Lung microvascular endothelial cell (primary cell): Measurements from ENCODE around the gene LAMTOR1. TPM values are rescaled to one million over a fixed set of nuclear protein-coding genes. Genes with fewer than 3 reads are reported as not detected.
"Not testable (repeated sequence)": the region's sequence is repeated elsewhere in the genome, so short reads cannot be mapped to it uniquely, and the experiment has no call there.

Source experiments
- DNase-seq, 2 donors: peaks; one replicate each; pipeline versions ENCODE4 v3.0.0 to v3.0.0-alpha.2; 2010; ENCODE audit warnings: low read depth in 2 of 2
- total RNA-seq: library from RNA; depleted of rRNA; stranded (reverse); fragments of >200 nt; gene quantifications from 2 replicates; pipeline ENCODE4 v1.2.1, GENCODE V29; 2014

Gene LAMTOR1
- total RNA-seq, result 78.7 and 95.0 TPM in 2 replicates

DNA sequence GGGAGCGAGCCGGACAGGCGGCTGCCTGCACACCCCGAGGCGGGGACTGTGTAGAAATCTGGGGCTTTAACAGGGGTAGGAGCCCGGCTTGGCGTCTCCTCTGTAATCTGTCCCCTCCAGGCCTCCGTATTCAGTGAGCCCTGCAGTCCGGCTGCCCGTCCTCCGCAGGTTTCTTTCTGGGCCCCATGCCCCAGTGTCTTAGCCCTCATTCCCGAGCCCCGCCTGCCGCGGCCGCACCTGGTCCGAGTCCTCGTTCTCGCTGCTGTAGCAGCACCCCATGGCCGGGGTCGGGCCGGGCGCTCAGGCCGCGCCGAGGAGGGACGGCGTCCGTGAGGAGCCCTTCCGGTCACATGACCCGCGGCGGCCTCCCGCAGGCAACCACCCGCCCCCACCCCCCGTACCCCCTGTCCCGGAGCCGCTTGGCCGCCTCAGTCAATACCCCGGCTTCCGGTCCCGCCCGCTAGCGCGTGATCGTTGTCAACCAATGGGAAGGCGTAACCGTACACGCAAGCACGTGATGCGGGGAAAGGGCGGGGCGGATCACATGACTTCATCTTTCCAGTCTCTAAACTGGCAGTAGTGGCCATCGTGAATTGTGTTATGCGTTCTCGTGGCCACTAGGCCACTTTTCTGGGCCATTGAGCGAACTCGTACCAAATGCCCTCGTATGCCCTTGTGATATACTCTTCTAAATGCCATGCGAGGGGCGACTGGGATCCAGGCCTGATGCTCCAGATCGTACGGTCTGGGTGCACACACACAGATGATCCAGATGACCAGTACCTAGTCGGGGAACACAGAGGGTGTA is at the start of gene LAMTOR1:
Gene LAMTOR1 (minus strand): TSS at position 352 of the 808 bp plus-strand sequence. CDS start 73 bp downstream, at position 279.
- DNase-seq, result peak; percentile 99 to 100

DNA sequence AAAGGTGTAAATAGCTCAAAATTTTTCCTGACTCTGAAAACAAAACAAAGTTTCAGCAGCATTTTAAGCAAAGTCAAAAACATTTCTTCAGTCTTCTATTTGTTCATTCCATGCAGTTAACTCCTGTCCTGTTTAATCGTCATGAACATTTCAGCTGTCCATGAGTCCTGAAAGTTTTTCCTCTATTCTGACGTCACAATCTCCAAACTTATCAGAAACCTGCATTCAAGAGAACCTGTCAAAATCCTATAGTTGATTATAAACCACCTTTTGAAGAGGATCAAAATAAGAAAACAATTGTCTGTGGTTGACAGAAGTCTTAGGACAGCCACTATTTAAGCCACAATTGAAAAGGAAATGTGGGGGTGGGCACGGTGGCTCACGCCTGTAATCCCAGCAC is 47.8 kb upstream of the LAMTOR1 start:
- DNase-seq, result no peak

DNA sequence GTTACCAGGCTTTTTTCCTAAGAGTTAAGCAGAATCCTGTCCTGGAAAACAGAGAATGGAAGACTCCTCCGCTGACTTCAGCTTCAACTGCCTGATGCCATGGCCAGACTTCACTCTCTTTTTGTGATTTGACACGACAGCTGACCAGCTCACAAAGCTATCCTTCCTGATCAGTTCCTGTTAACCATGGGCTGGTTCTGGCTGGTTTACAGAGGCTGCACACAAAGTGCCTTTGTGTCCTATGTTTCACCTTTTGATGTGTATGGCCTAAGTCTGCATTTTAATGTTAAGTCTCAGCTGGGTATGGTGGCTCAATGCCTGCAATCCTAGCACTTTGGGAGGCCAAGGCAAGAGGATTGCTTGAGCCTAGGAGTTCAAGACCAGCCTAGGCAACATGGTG is 43.5 kb upstream of the LAMTOR1 start:
- DNase-seq, result no peak

DNA sequence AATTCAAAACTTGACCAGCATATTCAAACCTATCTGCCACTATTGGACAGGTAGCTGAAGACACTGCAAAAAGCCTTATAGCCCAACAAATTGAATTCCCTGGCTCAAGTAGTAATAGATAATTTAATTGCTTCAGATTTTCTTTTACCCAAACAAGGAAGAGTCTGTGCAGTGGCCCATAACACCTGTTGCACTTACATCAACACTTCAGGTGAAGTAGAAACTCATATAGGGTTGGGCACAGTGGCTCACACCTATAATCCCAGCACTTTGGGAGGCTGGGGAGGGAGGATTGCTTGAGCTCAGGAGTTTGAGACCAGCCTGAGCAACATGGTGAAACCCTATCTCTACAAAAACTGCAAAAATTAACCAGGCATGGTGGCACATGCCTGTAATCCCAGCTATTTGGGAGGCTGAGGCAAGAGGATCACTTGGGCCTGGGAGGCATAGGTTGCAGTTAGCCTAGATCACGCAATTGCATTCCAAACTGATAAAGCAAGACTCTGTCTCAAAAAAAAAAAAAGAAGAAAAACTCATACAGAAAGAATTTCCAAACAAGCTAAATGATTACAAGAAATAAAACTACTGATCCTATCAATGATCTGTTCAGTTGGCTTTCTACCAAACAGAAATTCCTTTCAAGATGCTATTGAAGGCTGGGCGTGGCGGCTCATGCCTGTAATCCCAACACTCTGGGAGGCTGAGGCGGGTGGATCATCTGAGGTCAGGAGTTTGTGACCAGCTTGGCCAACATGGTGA is 41.9 kb upstream of the LAMTOR1 start:
- no peak for DNase-seq

DNA sequence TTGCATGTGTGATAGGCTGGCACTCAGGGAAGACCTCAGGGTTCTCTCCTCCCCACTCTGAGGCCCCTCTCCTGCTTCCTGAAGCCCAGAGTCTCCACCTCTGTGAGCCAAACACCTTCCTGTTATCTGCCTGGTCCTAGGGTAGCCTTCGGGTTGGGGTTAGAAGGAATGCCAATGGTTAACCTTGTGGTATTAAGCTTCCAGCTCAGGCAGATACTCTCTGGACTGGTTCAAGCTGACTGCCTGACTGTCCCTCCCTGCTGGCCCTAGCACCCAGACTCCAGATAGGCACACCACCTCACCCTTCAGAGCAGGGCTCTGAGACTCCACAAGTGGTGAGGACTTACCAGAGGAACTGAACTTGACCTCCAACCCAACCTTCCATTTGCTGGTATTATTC is 39.4 kb upstream of the LAMTOR1 start:
- not testable (repeated sequence) for DNase-seq

DNA sequence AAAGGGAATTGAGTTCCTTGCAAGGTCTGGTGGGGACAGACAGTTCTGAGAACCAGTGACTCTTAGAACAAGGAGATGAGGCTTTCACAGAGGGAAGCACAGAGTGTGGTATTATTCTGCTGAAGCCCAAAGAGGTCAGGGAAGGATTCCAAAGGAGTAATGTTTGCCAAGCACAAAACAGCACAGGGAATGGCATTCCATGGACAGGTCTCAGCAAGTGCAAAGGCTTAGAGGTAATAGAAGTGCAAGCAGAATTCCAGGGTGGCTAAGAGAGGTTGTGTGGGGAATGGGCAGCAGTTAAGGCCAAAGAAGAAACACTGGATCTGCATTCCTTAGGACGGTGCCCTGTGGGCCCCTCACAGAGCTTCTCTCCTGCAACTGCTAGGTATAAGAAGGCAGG is 39.0 kb upstream of the LAMTOR1 start:
- DNase-seq, result not testable (repeated sequence)

DNA sequence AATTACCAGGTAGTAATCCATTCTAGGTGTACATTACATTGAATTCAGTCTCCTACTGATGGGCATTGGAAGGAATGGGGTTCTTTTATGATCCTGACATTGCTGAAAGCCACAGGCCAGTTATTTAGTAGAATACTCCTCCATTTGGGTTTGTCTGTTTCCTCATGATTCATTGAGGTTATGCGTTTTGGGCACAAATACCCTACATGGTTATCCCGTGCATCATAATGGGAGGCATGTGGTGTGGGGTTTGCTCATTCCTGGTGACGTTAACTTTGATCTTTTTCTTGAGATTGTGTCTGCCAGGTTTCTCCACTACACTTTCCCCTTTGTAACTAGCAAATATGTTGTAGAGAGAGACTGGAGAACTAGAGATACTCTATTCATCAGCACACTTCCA is 38.0 kb upstream of the LAMTOR1 start:
- peak in 1 of 2 donors; percentile 22 for DNase-seq

DNA sequence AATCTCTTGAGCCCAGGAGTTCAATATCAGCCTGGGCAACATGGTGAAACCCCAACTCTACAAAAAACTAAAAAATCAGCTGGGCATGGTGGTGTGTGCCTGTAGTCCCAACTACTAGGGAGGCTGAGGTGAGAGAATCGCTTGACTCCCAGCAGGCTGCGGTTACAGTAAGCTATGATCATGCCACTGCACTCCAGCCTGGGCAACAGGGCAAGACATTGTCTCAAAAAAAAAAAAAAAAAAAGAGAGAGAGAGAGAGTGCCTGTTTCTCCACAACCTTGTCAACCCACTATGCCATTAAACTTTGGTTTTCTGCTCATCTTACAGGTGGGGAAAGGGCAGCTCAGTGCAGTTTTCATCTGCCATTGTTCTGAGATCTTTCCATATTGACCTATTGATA is 37.6 kb upstream of the LAMTOR1 start:
- no peak for DNase-seq

DNA sequence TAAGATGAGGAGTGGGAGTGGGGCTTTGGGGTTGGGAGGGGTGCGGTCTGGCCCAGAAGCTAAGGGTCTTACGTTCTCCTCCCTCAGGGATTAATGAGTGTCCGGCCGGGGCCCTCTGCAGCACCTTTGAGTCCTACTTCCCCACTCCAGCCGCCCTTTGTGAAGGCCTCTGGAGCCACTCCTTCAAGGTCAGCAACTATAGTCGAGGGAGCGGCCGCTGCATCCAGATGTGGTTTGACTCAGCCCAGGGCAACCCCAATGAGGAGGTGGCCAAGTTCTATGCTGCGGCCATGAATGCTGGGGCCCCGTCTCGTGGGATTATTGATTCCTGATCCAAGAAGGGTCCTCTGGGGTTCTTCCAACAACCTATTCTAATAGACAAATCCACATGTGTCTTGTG is 36.4 kb upstream of the LAMTOR1 start:
- no peak for DNase-seq

DNA sequence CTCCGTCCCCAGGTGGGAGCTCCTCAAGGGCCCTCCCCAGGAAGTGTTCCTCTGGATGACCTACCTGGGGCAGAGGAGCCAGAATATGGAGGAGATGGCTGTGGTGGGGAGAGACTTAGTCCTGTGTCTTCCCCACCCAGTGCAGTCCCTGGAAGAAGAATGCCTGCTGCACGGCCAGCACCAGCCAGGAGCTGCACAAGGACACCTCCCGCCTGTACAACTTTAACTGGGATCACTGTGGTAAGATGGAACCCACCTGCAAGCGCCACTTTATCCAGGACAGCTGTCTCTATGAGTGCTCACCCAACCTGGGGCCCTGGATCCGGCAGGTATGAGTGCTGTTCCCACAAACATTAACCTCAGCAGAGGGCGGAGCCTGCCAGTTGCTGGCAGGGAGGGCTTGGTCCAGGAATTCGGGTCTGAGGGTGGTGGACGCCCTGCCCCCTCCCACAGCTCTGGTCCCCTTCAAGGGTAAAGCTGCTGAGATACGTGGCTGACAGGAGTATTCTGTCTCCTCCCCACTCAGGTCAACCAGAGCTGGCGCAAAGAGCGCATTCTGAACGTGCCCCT is 35.8 kb upstream of the LAMTOR1 start:
- no peak for DNase-seq

DNA sequence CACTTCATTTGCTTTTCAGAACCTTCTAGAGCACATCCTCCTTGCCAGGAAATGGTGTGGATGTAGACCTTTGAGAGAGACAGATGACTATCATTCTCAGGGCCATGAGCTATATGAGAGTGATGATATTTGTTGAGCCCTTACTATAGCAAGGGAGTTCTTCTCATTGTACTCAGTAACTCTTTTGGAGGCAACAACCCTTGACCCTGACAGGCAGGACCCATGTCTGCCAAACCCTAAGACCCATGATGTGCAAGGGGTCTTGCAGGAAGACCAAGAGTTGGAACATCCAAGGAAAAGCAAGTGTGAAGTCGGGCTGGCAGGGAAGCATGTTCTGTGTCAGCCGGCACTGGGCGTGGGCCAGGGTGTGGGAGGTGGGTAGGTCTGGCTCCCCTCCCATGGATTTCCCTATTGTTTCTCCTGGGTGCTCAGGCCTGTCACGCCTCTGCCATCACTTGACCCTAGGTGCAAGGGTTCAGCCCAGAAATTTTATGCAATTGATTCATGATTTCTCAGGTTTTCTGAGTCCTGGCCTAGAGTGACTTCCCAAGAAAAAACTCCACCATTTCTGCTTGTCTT is 33.7 kb upstream of the LAMTOR1 start:
- no peak for DNase-seq

DNA sequence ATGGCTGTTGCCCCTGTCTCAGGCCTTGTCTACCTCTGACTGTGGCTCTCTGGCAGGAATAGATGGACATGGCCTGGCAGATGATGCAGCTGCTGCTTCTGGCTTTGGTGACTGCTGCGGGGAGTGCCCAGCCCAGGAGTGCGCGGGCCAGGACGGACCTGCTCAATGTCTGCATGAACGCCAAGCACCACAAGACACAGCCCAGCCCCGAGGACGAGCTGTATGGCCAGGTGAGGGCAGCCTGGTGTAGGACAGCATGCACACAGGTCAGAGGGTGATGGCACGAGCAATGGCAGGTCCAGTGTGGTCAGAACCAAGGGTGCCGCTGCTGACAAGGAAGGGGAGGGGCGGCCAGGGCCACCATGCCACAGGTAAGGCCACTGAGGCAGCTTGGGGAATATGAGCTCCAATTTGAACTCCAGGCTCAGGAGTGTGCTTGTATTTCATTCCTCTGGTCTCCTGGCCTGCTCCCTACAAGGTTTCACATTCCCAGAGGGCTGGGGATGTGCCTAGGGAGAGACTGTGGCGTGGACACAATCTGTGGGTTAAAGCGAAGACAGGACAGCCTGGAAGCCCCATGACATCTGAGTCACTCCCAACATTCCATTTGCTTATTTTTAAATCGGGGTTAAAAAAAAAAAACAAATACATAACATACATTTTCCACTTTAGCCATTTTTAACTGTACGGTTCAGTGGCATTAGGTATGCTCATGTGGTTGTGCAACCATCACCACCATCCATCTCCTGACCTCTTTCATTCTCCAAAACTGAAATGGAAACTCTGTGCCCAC is 33.0 kb upstream of the LAMTOR1 start:
- DNase-seq, result no peak

DNA sequence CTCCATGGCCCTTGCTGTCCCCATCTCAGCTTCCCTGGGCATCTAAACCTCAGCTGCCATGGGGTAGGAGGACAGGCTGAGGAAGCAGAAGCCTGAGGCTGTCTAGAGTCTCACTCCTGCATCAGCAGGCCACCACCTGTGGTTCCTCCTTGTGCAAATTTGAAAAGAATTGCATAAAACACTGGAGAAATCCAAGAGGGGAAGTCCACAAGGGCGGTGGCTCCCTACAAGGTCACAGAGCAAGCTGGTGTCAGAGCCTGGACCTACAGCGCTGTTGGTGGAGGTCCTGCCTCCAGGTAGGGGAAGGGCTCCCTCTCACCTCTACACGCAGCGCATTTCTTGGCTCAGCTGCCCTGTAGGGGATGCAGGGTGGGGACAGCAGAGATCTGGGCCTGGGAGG is 32.4 kb upstream of the LAMTOR1 start, which contains the start of gene FOLR3:
Gene FOLR3 (plus strand): TSS at position 253 of the 400 bp plus-strand sequence. CDS start 228 bp downstream, outside the sequence.
- not testable (repeated sequence) for DNase-seq

DNA sequence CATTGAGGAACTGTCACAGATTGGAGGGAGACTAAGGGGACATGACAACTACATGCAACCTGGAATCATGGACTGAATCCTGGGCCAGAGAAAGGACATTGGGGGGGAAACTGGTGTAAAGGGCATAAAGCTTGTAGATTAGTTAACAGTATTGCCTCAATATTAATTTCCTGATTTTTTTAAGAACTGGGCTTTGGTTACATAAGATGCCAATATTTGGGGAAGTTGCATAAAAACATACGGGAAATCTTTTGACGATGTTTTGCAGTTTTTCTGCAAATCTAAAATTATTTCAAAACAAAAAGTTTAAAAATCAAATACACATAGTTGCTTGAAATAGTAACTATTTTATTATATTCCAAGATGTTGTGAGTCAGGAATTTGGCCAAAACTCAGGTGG is 29.5 kb upstream of the LAMTOR1 start:
- DNase-seq, result no peak

DNA sequence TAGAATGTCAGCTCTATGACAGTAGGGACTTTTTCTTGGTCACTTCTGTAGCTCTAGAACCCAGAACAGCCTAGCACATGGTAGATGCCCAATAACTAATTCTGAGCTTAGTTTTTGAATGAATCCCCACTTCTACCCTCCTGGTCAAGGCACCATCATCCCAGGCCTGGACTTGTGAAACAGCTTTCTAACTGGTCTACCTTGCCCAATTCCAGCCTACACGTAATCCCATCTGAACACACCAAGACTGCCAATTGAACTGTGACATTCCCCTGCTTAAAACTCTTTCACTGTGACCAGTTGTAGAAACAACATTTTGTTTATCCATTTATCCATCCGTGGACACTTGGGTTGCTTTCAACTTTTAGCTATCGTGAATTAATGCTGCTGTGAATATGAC is 26.3 kb upstream of the LAMTOR1 start:
- no peak for DNase-seq

DNA sequence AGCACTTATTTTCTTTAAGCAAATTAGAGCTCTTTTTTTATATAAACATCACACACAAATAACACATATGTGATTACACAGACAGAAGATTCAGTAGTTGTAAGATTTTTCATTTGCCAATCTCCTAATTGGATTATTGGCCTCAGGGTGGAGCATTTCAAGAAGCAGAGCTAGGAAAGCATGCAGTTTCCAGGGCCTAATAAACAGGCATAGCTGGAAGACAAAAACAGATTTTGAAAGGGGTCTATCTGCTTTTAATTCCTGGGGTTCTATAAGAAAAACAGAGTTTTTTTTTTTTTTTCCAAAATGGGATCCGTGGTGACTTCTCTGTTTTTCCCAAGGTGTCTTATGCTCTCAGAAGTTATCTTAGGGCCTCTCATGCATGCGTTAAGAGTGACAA is 24.8 kb upstream of the LAMTOR1 start:
- DNase-seq, result no peak

DNA sequence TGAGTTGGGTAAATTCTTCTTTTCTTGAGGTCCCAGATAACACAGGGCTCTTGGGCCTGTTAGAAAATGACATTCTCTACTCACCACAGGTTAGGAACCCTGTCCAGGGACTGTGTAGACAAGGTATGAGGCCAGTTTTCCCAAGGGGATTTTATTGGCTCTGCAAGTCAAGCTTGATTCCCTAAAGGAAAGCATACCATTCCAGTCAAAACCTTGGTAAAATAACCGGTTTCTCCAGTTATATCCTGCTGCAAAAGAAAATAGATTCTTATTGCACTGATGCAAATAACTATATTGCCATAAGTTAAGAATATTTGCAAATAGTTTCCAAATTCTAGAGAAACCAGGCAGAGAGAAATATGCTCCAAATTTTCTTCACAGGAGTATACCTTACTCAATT is 22.9 kb upstream of the LAMTOR1 start:
- no peak for DNase-seq

DNA sequence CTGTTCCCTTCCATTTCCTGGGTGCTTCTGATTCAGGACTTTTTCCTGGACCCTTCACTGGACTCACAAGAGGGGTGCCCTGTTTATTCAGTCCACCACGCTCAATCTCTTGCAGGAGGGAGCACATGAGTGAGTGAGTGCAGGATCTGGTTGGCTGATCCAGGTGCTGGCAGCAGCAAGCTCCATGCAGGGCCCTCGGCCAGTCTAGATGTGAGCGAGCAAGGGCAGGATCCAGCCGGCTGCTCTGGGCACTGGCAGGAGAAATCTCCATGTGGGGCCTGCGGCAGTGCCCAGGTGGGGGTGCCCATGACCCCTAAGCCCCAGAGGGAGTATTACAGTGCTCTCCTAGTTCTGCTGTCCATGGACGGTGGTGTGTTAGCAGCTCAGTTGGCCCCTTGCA is 20.9 kb upstream of the LAMTOR1 start:
- DNase-seq, result no peak

DNA sequence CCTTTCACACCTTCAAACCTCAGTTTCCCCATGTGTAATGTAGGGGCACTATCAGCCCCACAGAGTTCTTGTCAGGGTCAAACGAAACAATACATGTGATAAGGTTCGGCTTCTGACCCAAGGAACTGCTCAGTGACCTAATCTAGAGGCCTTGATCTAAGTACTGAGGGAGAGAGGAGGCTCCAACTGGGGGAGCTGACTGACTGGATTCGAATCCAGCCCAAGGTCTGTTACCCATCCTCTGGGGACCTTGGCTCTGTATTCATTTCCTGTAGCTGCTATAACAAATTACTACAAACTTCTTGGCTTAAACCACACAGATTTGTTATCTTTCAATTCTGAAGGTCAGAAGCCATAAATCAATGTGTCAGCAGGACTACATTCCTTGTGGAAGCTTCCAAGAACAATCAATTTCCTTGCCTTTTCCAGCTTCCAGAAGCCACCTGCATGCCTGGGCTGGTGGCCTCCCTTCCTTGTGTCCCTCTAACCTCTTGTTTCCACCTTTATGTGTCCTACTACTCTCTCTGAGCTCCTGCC is 20.1 kb upstream of the LAMTOR1 start:
- DNase-seq, result no peak

DNA sequence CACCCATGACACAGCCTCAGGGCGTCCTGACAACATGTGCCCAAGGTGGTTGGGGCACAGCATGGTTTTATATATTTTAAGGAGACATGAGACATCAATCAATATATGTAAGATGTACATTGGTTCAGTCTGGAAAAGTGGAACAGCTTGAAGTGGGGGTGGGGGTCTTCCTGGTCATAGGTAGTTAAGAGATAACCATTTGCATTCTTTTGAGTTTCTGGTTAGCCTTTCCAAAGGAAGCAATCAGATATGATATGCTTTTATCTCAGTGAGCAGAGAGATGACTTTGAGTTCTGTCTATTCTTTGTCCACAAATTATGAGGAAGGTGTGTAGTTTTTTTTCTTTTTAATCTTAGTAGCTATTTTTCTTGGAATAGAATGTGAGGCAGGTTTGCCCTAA is 19.5 kb upstream of the LAMTOR1 start:
- DNase-seq, result no peak

DNA sequence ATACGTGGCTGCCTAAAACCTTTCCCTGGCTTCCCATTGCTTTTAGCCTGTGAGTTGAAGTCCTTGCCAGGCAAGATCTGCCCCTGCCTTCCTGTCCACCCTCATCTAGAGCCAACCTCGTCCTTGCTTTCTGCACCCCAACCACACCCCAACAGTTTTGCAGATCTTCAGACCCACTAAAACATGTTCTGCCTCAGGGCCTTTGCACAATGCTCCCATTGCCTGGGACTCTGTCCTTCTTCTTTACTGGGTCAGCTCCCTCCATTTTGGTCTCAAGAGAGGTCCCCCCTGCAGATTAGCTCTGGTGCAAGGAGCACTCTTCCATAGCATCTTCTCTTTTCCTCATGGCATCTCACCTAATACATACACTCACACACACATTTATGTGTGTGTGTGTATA is 17.8 kb upstream of the LAMTOR1 start:
- DNase-seq, result no peak
